Stimulated activated CD8-positive, alpha-beta memory T cell treated with anti-CD3 and anti-CD28 coated beads, Interleukin-7, amount 100 ng/mL, for 24 hours (primary cell): ENCODE measurements around the gene CLEC18B.
"Not testable (repeated sequence)": the region's sequence is repeated elsewhere in the genome, so short reads cannot be mapped to it uniquely, and the experiment has no call there.

Experiments
- DNase-seq: peaks from one replicate; pipeline ENCODE4 v3.0.0-alpha.2; 2020; ENCODE audit warnings: low read depth

Gene CLEC18B

GRCh38 chr16:74443624-74444346 is 22.5 kb upstream of the CLEC18B start:
- not testable (repeated sequence) for DNase-seq

GRCh38 chr16:74439685-74440084 is 18.4 kb upstream of the CLEC18B start:
- DNase-seq: no peak

- no peak for DNase-seq
Observed at GRCh38 chr16:74438492-74438979, 17.3 kb upstream of the CLEC18B start.

DNA sequence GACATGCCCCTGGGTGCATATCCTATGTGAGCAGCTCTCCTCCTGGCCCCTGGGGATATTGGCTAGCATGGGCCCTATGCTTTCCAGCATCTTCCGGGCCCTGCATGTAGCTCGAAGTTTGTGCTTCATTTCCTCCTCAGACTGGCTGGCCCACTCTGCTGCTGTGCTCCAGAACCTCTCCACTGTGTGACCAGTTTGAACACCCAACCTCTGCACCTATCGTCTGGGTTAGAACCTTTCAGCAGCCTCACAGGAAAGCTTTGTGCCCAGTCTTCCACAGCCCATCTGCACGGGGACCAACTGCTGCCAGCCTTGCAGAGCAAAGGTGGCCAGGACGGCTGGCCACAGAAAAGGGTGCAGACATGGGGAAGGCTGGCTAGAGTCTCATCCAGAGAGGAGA is 10.2 kb upstream of the CLEC18B start:
- DNase-seq: no peak

- DNase-seq: peak; percentile 16
Observed at GRCh38 chr16:74430036-74430712, 8.9 kb upstream of the CLEC18B start.

GRCh38 chr16:74428493-74428892 is 7.2 kb upstream of the CLEC18B start:
- not testable (repeated sequence) for DNase-seq

GRCh38 chr16:74425751-74426150 is 4.5 kb upstream of the CLEC18B start:
- not testable (repeated sequence) for DNase-seq

GRCh38 chr16:74423721-74424120 is 2.4 kb upstream of the CLEC18B start:
- not testable (repeated sequence) for DNase-seq

- not testable (repeated sequence) for DNase-seq
Observed at GRCh38 chr16:74422086-74422485, 808 bp upstream of the CLEC18B start.

DNA sequence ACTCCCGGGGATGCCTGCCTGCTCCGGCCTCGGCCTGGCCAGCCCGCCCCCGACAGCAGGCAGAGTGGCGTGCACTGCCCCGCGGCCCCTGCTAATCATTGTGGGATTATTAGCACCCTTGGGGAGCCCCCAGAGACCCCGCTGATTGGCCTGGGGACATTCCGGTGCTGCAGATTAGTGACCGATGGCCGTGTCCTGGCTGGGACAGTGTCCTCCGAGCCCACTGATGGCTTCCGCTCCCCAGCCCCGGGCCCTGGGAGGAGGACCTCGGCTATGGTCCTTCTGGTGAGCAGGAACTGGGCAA is 156 bp upstream of the CLEC18B start:
- DNase-seq: not testable (repeated sequence)

DNA sequence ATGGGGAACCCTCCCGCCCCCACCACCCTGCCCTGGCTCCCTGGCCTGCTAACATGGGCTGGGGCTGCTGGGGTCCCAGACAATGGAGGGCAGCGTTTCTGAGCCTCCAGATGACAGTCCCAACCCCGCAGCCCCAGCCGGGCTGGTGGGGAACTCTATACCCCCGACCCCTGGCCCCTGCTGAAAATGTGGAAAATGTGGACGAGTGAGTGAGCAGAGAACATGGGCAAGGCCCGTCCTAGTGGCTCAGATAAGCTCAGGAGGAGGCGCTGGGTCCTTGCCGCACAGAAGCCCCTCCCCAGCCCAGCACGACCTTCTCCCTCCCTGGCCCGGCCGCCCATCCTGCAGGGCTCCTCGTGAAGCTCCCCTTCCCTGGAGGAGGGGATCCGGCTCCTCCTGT is 1.5 kb downstream of the CLEC18B start:
- DNase-seq: not testable (repeated sequence)

DNA sequence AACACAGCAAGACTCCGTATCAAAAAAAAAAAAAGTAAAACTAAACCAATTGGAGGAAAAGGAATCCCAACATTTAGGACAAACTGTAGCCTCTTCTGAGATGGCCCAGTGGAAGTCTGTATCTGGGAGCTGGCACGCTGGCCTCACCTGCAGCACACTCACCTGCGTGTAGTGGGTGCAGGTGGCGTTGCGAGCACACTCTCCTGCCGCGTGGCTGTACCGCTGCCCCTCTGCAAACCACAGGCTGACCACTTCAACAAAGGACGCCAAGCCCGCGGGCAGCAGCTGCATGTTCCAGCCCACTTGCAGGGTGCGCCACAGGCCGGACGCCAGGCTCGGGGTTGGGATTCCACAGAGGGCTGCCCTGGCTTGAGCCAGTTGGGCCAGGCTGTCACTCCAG is 3.4 kb downstream of the CLEC18B start:
- not testable (repeated sequence) for DNase-seq

DNA sequence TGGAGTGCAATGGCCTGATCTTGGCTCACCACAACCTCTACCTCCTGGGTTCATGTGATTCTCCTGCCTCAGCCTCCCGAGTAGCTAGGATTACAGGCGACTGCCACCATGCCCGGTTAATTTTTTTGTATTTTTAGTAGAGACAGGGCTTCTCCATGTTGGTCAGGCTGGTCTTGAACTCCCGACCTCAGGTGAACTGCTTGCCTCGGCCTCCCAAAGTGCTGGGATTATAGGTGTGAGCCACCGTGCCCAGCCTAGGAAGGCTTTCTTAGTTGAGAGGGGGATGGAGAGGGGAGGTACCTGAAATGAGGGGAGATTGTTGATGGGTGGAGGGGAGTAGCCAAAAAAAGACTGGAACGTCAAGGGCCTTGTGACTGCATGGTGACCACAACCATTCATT is 7.4 kb downstream of the CLEC18B start:
- DNase-seq: not testable (repeated sequence)

DNA sequence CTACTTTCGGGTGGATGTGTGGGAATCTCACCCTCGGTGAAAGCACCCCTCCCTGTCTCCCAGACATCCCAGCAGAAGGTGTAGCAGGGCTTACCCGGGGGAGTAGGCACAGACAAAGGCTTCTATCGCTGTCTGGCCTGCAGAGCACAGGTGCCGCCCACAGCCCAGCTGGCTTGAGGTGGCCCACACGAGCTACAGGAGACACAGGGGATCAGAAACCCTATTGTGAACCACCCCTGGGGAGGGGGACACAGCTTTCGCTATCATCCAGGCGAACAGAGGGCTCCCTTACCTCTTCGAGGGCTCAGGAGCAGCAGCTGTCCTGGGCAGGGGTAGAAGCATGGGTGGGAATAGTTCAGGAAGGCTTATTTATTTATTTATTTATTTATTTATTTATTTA is 7.8 kb downstream of the CLEC18B start:
- not testable (repeated sequence) for DNase-seq

GRCh38 chr16:74412775-74413390 is 8.4 kb downstream of the CLEC18B start:
- not testable (repeated sequence) for DNase-seq

GRCh38 chr16:74412138-74412774 is 9.0 kb downstream of the CLEC18B start:
- DNase-seq: not testable (repeated sequence)

DNA sequence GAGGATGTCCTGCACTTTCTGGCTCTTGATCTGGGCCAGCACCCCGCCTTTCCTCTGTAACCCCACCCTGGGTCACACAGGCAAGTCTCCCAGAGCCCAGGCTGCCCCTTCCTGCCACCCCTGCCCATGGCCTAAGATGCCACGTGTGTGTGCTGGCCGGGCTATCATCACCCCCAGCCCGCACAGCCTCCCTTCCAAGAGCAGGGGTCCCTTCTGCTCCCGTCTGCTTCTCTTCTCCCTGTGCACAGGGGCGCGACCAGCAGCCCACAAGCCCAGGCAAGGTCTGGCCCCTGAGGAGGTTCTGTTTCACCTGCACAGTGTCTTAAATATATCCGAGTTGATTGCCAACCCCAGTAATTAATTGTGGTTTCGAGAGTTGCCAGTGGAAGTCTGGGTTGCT is 10.3 kb downstream of the CLEC18B start:
- DNase-seq: not testable (repeated sequence)

DNA sequence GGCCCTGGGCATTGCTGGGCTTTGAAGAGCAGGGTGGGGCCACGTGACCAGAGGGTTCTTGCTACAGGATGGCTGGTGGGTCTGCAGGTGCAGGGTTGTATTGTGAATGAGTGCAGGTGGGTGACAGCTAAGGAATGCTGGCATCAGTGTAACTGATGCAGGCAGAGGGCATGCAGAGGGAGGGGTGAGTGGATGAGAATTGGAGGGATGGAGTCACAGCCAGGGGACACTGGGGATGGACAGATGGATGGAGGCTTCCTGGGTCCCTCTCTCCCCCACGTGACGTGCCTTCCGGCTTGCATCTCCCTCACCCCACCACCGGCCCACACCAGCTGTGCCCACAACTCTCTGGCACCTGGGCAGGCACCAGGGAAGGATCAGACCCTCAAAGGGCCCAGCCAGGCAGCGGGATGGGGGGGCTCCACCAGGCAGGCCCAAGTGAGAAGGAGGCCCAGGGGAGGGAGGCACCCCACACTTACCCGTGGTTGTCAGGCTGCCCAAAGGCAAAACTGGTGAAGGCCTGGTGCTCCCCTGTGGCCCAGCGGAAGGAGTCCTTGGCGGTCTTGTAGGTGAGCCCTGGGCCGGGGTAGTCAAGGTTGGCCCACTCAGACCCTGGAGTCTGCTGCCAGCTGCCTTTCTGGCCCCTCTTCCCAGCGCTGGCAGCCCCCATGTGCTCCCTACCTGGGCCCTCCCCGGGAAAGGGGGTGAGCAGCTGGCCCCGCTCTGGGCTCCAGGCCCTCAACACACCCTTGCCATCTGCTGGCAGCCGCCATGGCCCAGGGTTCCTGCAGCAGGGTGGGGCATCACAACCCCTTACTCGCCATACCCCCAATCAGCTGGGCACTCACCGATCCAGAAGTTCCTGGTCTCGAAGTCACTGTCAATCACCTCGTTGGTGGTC is 11.0 kb downstream of the CLEC18B start:
- not testable (repeated sequence) for DNase-seq

- DNase-seq: not testable (repeated sequence)
Observed at GRCh38 chr16:74409185-74409981, 11.9 kb downstream of the CLEC18B start.

- not testable (repeated sequence) for DNase-seq
Observed at GRCh38 chr16:74407362-74407705, 13.9 kb downstream of the CLEC18B start.
